SK-N-MC (cell line): ENCODE data around the gene ELFN1.
"Not testable (repeated sequence)": the region's sequence is repeated elsewhere in the genome, so short reads cannot be mapped to it uniquely, and the experiment has no call there.

Source experiments
- EZH2 ChIP-seq: fragments of 200-600 bp; sonication (generic); IDR thresholded peaks from one replicate; pipeline ENCODE4 v1.6.1; 2017; ENCODE audit warnings: antibody characterized with exemption
- FOXP2 ChIP-seq: optimal IDR thresholded peaks from 2 replicates; pipeline ENCODE3; 2011; ENCODE audit warnings: mild to moderate bottlenecking, moderate library complexity; ENCODE audit not compliant: insufficient read depth; ENCODE audit errors: extremely low read length, control extremely low read depth
- POLR2AphosphoS5 ChIP-seq: IDR thresholded peaks from 2 replicates; pipeline ENCODE4 v1.6.1; 2012; ENCODE audit warnings: mild to moderate bottlenecking, low read depth, low read length, borderline replicate concordance

DNA sequence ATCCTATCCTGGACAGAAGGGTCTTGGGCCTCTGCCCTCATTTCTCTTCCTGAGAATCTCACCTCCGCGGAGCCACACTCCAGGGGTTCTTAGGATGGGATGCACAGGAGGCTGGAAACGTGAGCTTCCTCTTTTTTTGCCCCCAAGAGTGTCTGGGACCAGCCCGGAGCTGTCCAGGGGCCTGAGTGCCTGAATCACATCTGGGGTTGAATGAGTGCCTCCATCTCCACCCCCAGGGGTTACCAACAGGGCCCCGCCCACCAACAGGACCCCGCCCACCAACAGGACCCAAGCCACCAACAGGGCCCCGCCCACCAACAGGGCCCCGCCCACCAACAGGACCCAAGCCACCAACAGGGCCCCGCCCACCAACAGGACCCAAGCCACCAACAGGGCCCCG is 48.8 kb downstream of the ELFN1 start:
- TF ChIP-seq POLR2AphosphoS5, EZH2, FOXP2: not testable (repeated sequence)
